ENCODE results near the gene HSP90B1.

DNA sequence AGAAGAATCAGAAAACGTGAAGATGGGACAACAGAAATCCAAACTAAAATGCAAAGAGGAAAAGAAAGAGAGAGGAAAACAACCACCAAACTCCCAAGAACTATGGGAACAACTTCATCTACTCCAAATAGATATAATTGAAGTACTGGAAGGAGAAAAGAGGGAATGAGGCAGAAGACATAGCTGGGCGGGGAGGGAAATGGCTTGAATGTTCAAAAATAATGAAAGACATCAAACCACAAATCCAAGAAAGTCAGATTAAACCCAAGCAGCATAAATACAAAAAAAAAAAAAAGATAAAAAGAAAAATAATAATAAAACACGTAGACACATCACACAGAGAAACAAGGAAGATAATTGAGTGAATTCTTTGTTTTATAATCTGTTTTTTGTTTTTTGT is 12.3 kb upstream of the HSP90B1 start:
- TF ChIP-seq, protein P1, sequence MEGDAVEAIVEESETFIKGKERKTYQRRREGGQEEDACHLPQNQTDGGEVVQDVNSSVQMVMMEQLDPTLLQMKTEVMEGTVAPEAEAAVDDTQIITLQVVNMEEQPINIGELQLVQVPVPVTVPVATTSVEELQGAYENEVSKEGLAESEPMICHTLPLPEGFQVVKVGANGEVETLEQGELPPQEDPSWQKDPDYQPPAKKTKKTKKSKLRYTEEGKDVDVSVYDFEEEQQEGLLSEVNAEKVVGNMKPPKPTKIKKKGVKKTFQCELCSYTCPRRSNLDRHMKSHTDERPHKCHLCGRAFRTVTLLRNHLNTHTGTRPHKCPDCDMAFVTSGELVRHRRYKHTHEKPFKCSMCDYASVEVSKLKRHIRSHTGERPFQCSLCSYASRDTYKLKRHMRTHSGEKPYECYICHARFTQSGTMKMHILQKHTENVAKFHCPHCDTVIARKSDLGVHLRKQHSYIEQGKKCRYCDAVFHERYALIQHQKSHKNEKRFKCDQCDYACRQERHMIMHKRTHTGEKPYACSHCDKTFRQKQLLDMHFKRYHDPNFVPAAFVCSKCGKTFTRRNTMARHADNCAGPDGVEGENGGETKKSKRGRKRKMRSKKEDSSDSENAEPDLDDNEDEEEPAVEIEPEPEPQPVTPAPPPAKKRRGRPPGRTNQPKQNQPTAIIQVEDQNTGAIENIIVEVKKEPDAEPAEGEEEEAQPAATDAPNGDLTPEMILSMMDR (conservative IDR thresholded peaks at IDR 0.05; ENCODE audit: low read depth, low read length), result no peak
- TF ChIP-seq EZH2 (IDR thresholded peaks at IDR 0.05; ENCODE audit: low read length, unreplicated experiment) (no peak), EZH2phosphoT487 (IDR thresholded peaks at IDR 0.05; ENCODE audit: borderline replicate concordance, low read length) (no peak)

Measured in PC-3 (cell line).